Right atrium auricular region (tissue), 2 donors: ENCODE measurements around the gene OR5B12. TPM values are rescaled to one million over a fixed set of nuclear protein-coding genes. Genes with fewer than 3 reads are reported as not detected.

Experiments used
- DNase-seq: peaks from one replicate; pipeline ENCODE4 v3.0.0-alpha.2; 2019; ENCODE audit warnings: low spot score
- H3K27ac ChIP-seq, 2 donors: fragments of 200-600 bp; sonication (generic); 1 replicate in 1 of 2; 2 replicates in 1 of 2; pipeline ENCODE4 v1.5.1; 2016 to 2019
- H3K27me3 ChIP-seq, 2 donors: fragments of 200-600 bp; sonication (generic); one replicate each; pipeline versions ENCODE4 v1.5.1 to v1.6.0; 2017 to 2019
- H3K36me3 ChIP-seq: fragments of 200-600 bp; sonication (generic); one replicate; pipeline ENCODE4 v1.5.1; 2016
- H3K4me1 ChIP-seq, 2 donors: fragments of 200-600 bp; sonication (generic); one replicate each; pipeline versions ENCODE4 v1.5.1 to v1.6.0; 2017 to 2019
- H3K4me3 ChIP-seq, 2 donors: fragments of 200-600 bp; sonication (generic); 1 replicate in 1 of 2; 2 replicates in 1 of 2; pipeline ENCODE4 v1.5.1; 2017 to 2019; ENCODE audit warnings: mild to moderate bottlenecking in 1 of 2, moderate library complexity in 1 of 2
- H3K9me3 ChIP-seq, 2 donors: fragments of 200-600 bp; sonication (generic); one replicate each; pipeline ENCODE4 v1.5.1; 2019
- CTCF ChIP-seq, 2 donors: fragments of 200-600 bp; sonication (generic); IDR thresholded peaks; one replicate each; pipeline ENCODE4 v1.5.1; 2019; ENCODE audit warnings: antibody characterized with exemption in 2 of 2
- total RNA-seq, 2 donors: library from RNA; depleted of rRNA; stranded (reverse); fragments of >200 nt; gene quantifications; one replicate each; pipeline ENCODE4 v1.1.0, GENCODE V29; 2016

Gene OR5B12
- total RNA-seq = not detected

DNA sequence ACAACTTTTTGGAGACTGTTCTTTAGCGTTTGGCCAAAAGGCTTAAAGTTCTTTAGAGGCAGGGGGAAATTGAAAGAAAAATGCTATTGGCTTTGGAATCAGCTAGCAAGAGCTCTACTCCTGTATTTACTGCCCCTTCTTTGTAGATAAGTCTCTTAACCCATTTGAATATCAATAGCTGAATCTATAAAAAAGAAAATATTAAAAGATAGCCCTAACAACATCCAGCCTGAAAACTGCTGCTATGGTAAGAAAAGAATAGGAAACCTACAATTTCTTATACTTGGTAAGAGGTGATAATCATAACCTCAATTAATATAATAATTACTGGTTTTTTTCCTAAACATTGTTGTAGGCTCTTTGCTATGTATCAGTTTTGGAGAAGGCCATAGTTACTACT, at the start of gene OR5B12:
OR5B12 (minus strand) TSS at position 101 of the 400 bp plus-strand sequence. CDS start 2,085 bp downstream, outside the sequence.
- TF ChIP-seq CTCF (IDR thresholded peaks at IDR 0.05) = no peak
- peaks cover 0 to 38% of the 10 kb centered on the region in 2 donors for H3K9me3 ChIP-seq
- no peaks in the 10 kb centered on the region for H3K36me3 ChIP-seq
- no peak within 1 kb of the TSS for H3K27ac ChIP-seq
- H3K27me3 ChIP-seq = no peaks in the 10 kb centered on the region
- H3K4me1 ChIP-seq = no peaks in the 10 kb centered on the region
- DNase-seq = no peak
- H3K4me3 ChIP-seq = no peak within 1 kb of the TSS

- TF ChIP-seq CTCF (IDR thresholded peaks at IDR 0.05) = no peak
Observed at GRCh38 chr11:58490827-58491226, 48.8 kb upstream of the OR5B12 start.

DNA sequence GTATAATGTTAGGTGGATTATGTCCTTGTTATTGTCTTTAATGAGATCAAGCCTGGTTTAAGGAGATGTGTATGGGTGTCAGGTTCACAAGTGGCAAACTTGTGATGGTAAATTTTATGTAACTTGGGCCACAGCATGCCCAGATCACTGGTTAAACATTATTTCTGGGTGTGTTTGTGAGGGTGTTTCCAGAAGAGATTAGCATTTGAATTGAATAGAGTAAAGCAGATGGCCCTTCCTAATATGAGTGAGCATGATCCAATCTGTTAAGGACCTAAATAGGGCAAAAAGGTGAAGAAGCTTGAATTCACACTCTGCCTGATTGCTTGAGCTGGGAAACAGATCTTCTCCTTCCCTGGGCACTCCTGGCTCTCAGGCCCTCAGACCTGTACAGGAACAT, 45.1 kb upstream of the OR5B12 start:
- TF ChIP-seq CTCF (IDR thresholded peaks at IDR 0.05) = no peak
- no peaks in the 10 kb centered on the region for H3K9me3 ChIP-seq
- H3K36me3 ChIP-seq = no peaks in the 10 kb centered on the region
- no peak overlapping the region for H3K27ac ChIP-seq
- no peaks in the 10 kb centered on the region for H3K4me1 ChIP-seq
- no peaks in the 10 kb centered on the region for H3K27me3 ChIP-seq
- no peak for DNase-seq
- no peak overlapping the region for H3K4me3 ChIP-seq

More at GRCh38 chr11:58490827-58491226, 48.8 kb upstream of the OR5B12 start:
- Histone ChIP-seq H3K4me1 (no peaks in the 10 kb centered on the region), H3K4me3 (no peak overlapping the region), H3K9me3 (no peaks in the 10 kb centered on the region), H3K36me3 (no peaks in the 10 kb centered on the region), H3K27ac (no peak overlapping the region), H3K27me3 (no peaks in the 10 kb centered on the region)
- no peak for DNase-seq

DNA sequence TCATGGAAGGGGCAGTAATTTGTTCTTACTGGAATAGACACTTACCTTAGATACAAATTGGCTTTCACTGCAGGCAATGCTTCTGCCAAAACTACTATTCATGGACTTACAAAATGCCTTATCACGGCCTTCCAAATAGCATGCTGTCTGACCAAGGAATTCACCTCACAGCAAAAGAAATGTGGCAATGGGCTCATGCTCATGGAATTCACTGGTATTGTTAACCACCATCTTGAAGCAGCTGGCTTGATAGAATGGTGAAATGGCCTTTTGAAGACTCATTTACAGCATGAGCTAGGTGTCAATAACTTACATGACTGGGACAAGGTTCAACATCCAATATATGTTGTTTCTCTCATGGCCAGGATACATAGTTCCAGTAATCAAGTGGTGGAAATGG, 43.9 kb upstream of the OR5B12 start:
- DNase-seq = no peak
- Histone ChIP-seq H3K9me3 (no peaks in the 10 kb centered on the region), H3K27me3 (no peaks in the 10 kb centered on the region), H3K36me3 (no peaks in the 10 kb centered on the region), H3K4me1 (no peaks in the 10 kb centered on the region), H3K27ac (no peak overlapping the region), H3K4me3 (no peak overlapping the region)
- TF ChIP-seq CTCF (IDR thresholded peaks at IDR 0.05) = no peak

DNA sequence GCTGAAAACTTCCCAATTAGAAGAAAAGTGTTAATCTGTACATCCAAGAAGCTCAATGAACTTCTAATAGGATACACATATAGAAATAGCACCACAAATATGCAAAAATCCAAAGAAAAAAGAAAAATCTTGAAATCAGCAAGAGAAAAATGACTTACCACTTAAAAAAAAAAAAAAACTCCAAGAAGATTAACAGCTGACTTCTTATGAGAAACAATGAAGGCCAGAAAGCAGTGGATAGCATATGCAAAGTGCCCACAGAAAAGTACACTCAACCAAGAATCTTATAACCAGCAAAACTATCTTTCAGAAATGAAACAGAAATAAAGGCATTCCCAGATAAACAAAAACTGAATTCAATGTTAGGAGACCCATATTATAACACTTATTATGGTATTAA, 29.9 kb upstream of the OR5B12 start:
- DNase-seq = no peak
- no peak overlapping the region for H3K27ac ChIP-seq
- no peaks in the 10 kb centered on the region for H3K36me3 ChIP-seq
- no peak for TF ChIP-seq CTCF (IDR thresholded peaks at IDR 0.05)
- H3K4me1 ChIP-seq = no peaks in the 10 kb centered on the region
- no peaks in the 10 kb centered on the region for H3K27me3 ChIP-seq
- no peak overlapping the region for H3K4me3 ChIP-seq
- H3K9me3 ChIP-seq = peaks cover 0 to 17% of the 10 kb centered on the region in 2 donors

DNA sequence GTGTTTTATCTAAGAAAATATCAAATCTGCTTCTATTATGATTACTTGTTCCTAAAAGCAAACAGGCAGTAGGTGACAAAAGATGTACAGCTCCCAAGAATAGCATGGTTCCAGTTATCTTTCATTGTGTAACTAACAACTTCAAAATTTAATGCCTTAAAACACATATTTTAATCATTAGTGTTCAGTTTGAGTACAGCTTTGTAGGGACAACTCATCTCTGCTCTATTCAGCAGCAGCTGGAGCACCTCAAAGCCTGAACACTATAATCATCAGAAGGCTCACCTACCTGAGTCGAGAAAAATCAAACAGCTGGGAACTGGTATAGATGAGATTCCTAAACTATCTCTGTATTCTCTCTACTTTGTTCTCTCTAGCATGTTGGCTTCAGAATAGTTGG, 24.3 kb upstream of the OR5B12 start:
- Histone ChIP-seq H3K27ac (no peak overlapping the region), H3K4me1 (no peaks in the 10 kb centered on the region), H3K36me3 (no peaks in the 10 kb centered on the region), H3K4me3 (no peak overlapping the region), H3K9me3 (peaks cover 0 to 18% of the 10 kb centered on the region in 2 donors), H3K27me3 (no peaks in the 10 kb centered on the region)
- TF ChIP-seq CTCF (IDR thresholded peaks at IDR 0.05) = no peak
- no peak for DNase-seq
